ENCODE data around the gene IYD. TPM values are rescaled to one million over a fixed set of nuclear protein-coding genes. Genes with fewer than 3 reads are reported as not detected.
"Not testable (repeated sequence)": the region's sequence is repeated elsewhere in the genome, so short reads cannot be mapped to it uniquely, and the experiment has no call there.

IYD gene
- total RNA-seq, 2 experiments from 2014 or later = not detected

DNA sequence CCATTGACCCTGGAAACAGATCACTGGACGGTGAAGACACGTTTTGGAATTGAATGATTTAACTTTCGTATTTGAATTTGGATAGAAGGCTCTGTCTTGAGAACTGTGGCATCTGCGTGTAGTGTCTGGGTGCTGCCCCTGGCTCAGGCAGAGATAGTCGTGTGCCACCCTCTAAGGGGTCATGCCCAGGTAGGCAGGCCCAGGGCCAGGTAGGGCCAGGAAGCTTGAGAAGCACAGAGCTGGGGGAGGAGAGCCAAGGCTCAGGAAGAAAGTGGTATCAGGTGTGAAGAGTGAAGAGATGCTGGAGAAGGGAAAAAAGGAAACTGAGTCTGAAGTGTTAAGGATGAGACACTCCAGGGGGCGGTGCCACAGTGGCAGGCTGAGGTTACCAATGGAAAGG lies 75.5 kb downstream of the IYD start:
- no peaks in the 10 kb centered on the region for H3K36me3 ChIP-seq (ENCODE audit: insufficient read depth, low read length)
- no peak overlapping the region for H3K27ac ChIP-seq (ENCODE audit: low read depth in 1 of 2, low read length in 2 of 2)
- H3K9me3 Mint-ChIP-seq = peaks cover 6% of the 10 kb centered on the region
- no peak overlapping the region for H3K4me3 ChIP-seq (ENCODE audit: low read length)
- DNase-seq = no peak
- H3K9me3 ChIP-seq (ENCODE audit: control insufficient read depth in 1 of 2, insufficient read depth in 1 of 2, low read length in 2 of 2) = peaks cover 0 to 7% of the 10 kb centered on the region in 2 experiments
- intact Hi-C loops (cut with DNase I, micrococcal nuclease) = no loop called here
- H3K4me3 Mint-ChIP-seq = no peak overlapping the region
- H3K4me1 ChIP-seq (ENCODE audit: insufficient read depth, low read length) = no peaks in the 10 kb centered on the region
- H3K27me3 Mint-ChIP-seq = no peaks in the 10 kb centered on the region
- no peak overlapping the region for H3K27ac Mint-ChIP-seq
- H3K27me3 ChIP-seq (ENCODE audit: control insufficient read depth in 1 of 2, insufficient read depth in 2 of 2, low read length in 2 of 2) = no peaks in the 10 kb centered on the region
- no peaks in the 10 kb centered on the region for H3K4me1 Mint-ChIP-seq (ENCODE audit: low read depth)
- no peaks in the 10 kb centered on the region for H3K36me3 Mint-ChIP-seq (ENCODE audit: low read depth)
- ChIA-PET CTCF (no interaction called here), POLR2A (no interaction called here)
- TF ChIP-seq, protein P1, sequence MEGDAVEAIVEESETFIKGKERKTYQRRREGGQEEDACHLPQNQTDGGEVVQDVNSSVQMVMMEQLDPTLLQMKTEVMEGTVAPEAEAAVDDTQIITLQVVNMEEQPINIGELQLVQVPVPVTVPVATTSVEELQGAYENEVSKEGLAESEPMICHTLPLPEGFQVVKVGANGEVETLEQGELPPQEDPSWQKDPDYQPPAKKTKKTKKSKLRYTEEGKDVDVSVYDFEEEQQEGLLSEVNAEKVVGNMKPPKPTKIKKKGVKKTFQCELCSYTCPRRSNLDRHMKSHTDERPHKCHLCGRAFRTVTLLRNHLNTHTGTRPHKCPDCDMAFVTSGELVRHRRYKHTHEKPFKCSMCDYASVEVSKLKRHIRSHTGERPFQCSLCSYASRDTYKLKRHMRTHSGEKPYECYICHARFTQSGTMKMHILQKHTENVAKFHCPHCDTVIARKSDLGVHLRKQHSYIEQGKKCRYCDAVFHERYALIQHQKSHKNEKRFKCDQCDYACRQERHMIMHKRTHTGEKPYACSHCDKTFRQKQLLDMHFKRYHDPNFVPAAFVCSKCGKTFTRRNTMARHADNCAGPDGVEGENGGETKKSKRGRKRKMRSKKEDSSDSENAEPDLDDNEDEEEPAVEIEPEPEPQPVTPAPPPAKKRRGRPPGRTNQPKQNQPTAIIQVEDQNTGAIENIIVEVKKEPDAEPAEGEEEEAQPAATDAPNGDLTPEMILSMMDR (IDR thresholded peaks at IDR 0.05) = no peak
- ATAC-seq (ENCODE audit: poor library complexity) = no peak

DNA sequence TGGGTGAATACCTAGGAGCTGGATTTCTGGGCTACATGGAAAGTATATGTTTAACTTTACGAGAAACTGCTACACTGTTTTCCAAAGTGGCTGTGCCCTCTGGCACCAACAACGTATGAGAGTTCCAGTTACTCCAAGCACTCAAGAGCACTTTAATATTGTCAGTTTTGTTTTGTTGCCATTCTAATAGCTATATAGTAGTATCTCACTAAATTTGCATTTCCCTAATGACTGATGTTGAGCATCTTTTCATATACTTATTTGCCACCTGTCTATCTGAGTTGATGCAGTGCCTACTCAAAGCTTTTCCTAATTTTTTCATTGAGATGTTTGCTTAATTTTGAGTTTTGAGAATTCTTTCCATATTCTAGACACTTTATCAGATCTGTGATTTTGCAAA lies 76.7 kb downstream of the IYD start:
- Histone ChIP-seq H3K9me3 (ENCODE audit: control insufficient read depth in 1 of 2, insufficient read depth in 1 of 2, low read length in 2 of 2) (peaks cover 0 to 4% of the 10 kb centered on the region in 2 experiments), H3K4me3 (ENCODE audit: low read length) (no peak overlapping the region), H3K27ac (ENCODE audit: low read depth in 1 of 2, low read length in 2 of 2) (no peak overlapping the region), H3K27me3 (ENCODE audit: control insufficient read depth in 1 of 2, insufficient read depth in 2 of 2, low read length in 2 of 2) (no peaks in the 10 kb centered on the region), H3K4me1 (ENCODE audit: insufficient read depth, low read length) (no peaks in the 10 kb centered on the region), H3K36me3 (ENCODE audit: insufficient read depth, low read length) (no peaks in the 10 kb centered on the region)
- ChIA-PET POLR2A (no interaction called here), CTCF (no interaction called here)
- intact Hi-C loops (cut with DNase I, micrococcal nuclease) = no loop called here
- Mint-ChIP-seq H3K36me3 (ENCODE audit: low read depth) (no peaks in the 10 kb centered on the region), H3K27ac (no peak overlapping the region), H3K4me1 (ENCODE audit: low read depth) (no peaks in the 10 kb centered on the region), H3K4me3 (no peak overlapping the region), H3K9me3 (peaks cover 4% of the 10 kb centered on the region), H3K27me3 (no peaks in the 10 kb centered on the region)
- no peak for ATAC-seq (ENCODE audit: poor library complexity)
- TF ChIP-seq, protein P1 (IDR thresholded peaks at IDR 0.05) = no peak
- DNase-seq = no peak

DNA sequence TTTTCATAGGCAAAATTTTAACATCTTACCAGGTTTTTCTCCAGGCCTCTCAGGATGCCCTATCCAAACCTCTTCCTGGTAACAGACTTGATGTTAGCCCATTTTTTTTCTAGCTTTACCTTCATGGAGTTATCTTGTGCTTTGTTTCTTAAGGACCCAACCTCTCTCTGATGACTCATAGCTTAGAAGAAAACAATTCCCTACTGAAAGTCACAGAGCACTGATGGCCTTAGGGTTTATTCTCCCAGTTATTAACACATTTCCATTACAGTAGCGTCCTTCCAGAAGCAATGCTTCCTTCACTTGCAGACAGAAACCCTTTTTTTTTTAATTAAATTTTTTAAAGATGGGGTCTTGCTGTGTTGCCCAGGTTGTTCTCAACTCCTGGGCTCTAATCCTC lies 79.4 kb downstream of the IYD start:
- Mint-ChIP-seq H3K4me1 (ENCODE audit: low read depth) (no peaks in the 10 kb centered on the region), H3K27ac (no peak overlapping the region), H3K4me3 (no peak overlapping the region), H3K36me3 (ENCODE audit: low read depth) (no peaks in the 10 kb centered on the region), H3K27me3 (no peaks in the 10 kb centered on the region), H3K9me3 (no peaks in the 10 kb centered on the region)
- ChIA-PET POLR2A (no interaction called here), CTCF (no interaction called here)
- H3K27me3 ChIP-seq (ENCODE audit: control insufficient read depth in 1 of 2, insufficient read depth in 2 of 2, low read length in 2 of 2) = no peaks in the 10 kb centered on the region
- DNase-seq = no peak
- H3K4me1 ChIP-seq (ENCODE audit: insufficient read depth, low read length) = no peaks in the 10 kb centered on the region
- intact Hi-C loops (cut with DNase I, micrococcal nuclease) = no loop called here
- no peaks in the 10 kb centered on the region for H3K9me3 ChIP-seq (ENCODE audit: control insufficient read depth in 1 of 2, insufficient read depth in 1 of 2, low read length in 2 of 2)
- ATAC-seq (ENCODE audit: poor library complexity) = no peak
- no peak overlapping the region for H3K4me3 ChIP-seq (ENCODE audit: low read length)
- H3K27ac ChIP-seq (ENCODE audit: low read depth in 1 of 2, low read length in 2 of 2) = no peak overlapping the region
- no peaks in the 10 kb centered on the region for H3K36me3 ChIP-seq (ENCODE audit: insufficient read depth, low read length)
- TF ChIP-seq, protein P1 (IDR thresholded peaks at IDR 0.05) = no peak

DNA sequence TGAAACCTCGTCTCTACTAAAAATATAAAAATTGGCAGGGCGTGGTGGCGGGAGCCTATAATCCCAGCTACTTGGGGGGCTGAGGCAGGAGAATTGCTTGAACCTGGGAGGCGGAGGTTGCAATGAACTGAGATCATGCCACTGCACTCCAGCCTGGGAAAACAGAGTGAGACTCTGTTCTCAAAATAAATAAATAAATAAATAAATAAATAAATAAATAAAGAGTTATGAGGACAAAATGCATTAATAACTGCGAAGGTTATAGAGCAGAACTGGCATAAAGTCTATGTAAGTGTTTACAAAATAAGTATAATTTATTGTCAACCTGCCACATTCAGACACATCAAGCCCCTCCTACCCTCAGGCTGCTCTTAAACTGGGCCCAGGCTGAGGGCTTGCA lies 80.2 kb downstream of the IYD start:
- CTCF ChIA-PET; ATAC-seq (ENCODE audit: poor library complexity); POLR2A ChIA-PET: not testable (repeated sequence)

More for the DNA sequence above, 80.2 kb downstream of the IYD start:
- H3K27ac ChIP-seq (ENCODE audit: low read depth in 1 of 2, low read length in 2 of 2); H3K4me1 Mint-ChIP-seq (ENCODE audit: low read depth); H3K4me1 ChIP-seq (ENCODE audit: insufficient read depth, low read length); H3K27me3 Mint-ChIP-seq; H3K4me3 Mint-ChIP-seq; H3K27ac Mint-ChIP-seq; H3K36me3 ChIP-seq (ENCODE audit: insufficient read depth, low read length); intact Hi-C loops (cut with DNase I, micrococcal nuclease); H3K9me3 Mint-ChIP-seq; H3K9me3 ChIP-seq (ENCODE audit: control insufficient read depth in 1 of 2, insufficient read depth in 1 of 2, low read length in 2 of 2); H3K36me3 Mint-ChIP-seq (ENCODE audit: low read depth); DNase-seq; H3K4me3 ChIP-seq (ENCODE audit: low read length); H3K27me3 ChIP-seq (ENCODE audit: control insufficient read depth in 1 of 2, insufficient read depth in 2 of 2, low read length in 2 of 2): not testable (repeated sequence)

All from CD4-positive, alpha-beta T cell (primary cell).